Gastroesophageal sphincter (tissue), 4 donors: Measurements from ENCODE around the gene BEND7. TPM values are rescaled to one million over a fixed set of nuclear protein-coding genes. Genes with fewer than 3 reads are reported as not detected.

Experiments used
- ATAC-seq: fragments of 150-250 bp; one replicate; pipeline ENCODE4 v1.9.1; 2016; ENCODE audit warnings: mild to moderate bottlenecking, moderate library complexity
- H3K27ac ChIP-seq, 4 donors: fragments of 200-600 bp; sonication (generic) in 3 of 4; 1 replicate in 3 of 4; 2 replicates in 1 of 4; pipeline ENCODE4 v1.5.1; 2016 to 2019
- H3K27me3 ChIP-seq: fragments of 200-600 bp; sonication (generic); one replicate; pipeline ENCODE4 v1.5.1; 2019
- H3K36me3 ChIP-seq, 2 donors: fragments of 200-600 bp; sonication (generic); one replicate each; pipeline ENCODE4 v1.5.1; 2019; ENCODE audit warnings: control low read depth in 1 of 2
- H3K4me1 ChIP-seq, 3 donors: fragments of 200-600 bp; sonication (generic); 1 replicate in 2 of 3; 2 replicates in 1 of 3; pipeline ENCODE4 v1.5.1; 2016 to 2019; ENCODE audit warnings: control low read depth in 2 of 3
- H3K4me3 ChIP-seq, 2 donors: fragments of 200-600 bp; sonication (generic); one replicate each; pipeline ENCODE4 v1.5.1; 2019; ENCODE audit warnings: mild to moderate bottlenecking in 1 of 2, moderate library complexity in 1 of 2
- H3K9me3 ChIP-seq, 3 donors: fragments of 200-600 bp; sonication (generic); one replicate each; pipeline ENCODE4 v1.5.1; 2017 to 2019; ENCODE audit warnings: control low read depth in 2 of 3
- CTCF ChIP-seq, 4 experiments: fragments of 200-600 bp in 2 of 4; fragments of 450-650 bp in 2 of 4; sonication (generic) in 1 of 4; IDR thresholded peaks; one replicate each; pipeline ENCODE4 v1.5.1; 2017 to 2019; ENCODE audit warnings: antibody characterized with exemption in 4 of 4, mild to moderate bottlenecking in 2 of 4, moderate library complexity in 2 of 4
- EP300 ChIP-seq: sonication (generic); formaldehyde crosslinking; IDR thresholded peaks from one replicate; pipeline ENCODE4 v1.6.1; 2017; ENCODE audit warnings: antibody characterized with exemption, mild to moderate bottlenecking
- POLR2A ChIP-seq, 2 donors: fragments of 450-650 bp; IDR thresholded peaks; one replicate each; pipeline ENCODE4 v1.6.1; 2017; ENCODE audit warnings: antibody characterized with exemption in 2 of 2, mild to moderate bottlenecking in 2 of 2, moderate library complexity in 1 of 2
- POLR2AphosphoS5 ChIP-seq: sonication (generic); formaldehyde crosslinking; IDR thresholded peaks from one replicate; pipeline ENCODE4 v1.6.1; 2017; ENCODE audit warnings: antibody characterized with exemption
- WGBS, 2 donors: methylation state at CpG; one replicate each; pipeline ENCODE4 v1.1.5; 2018; ENCODE audit warnings: low coverage in 1 of 2; 5-methylcytosine and 5-hydroxymethylcytosine counted together
- total RNA-seq, 4 donors: library from RNA; depleted of rRNA; stranded (reverse); fragments of >200 nt; gene quantifications; one replicate each; pipeline ENCODE4 v1.1.0, GENCODE V29; 2016

BEND7 gene
- total RNA-seq, 4 donors from 2014 or later: 18.4 to 25.9 (median 22.5) TPM

- peaks cover 0 to 77% of the 10 kb centered on the region in 2 donors for H3K36me3 ChIP-seq
- no peak overlapping the region for H3K4me3 ChIP-seq
- WGBS, 2 donors: 81 to 84% methylated on average over 4 of the region's 4 CpGs
- no peak for TF ChIP-seq POLR2AphosphoS5
- TF ChIP-seq CTCF (IDR thresholded peaks at IDR 0.05): no peak
- TF ChIP-seq EP300: no peak
- TF ChIP-seq POLR2A (IDR thresholded peaks at IDR 0.05): no peak
- H3K4me1 ChIP-seq: peaks cover 0 to 11% (median 0%) of the 10 kb centered on the region in 3 donors
- H3K27me3 ChIP-seq: no peaks in the 10 kb centered on the region
- no peaks in the 10 kb centered on the region for H3K9me3 ChIP-seq
- peak overlapping the region in 1 of 4 donors; percentile 27 for H3K27ac ChIP-seq
- ATAC-seq: peak; percentile 61
Observed at GRCh38 chr10:13450069-13450468, 78.7 kb downstream of the BEND7 start.

GRCh38 chr10:13449296-13449695 lies 79.5 kb downstream of the BEND7 start:
- no peak for TF ChIP-seq EP300
- TF ChIP-seq POLR2AphosphoS5: no peak
- TF ChIP-seq POLR2A (IDR thresholded peaks at IDR 0.05): no peak
- TF ChIP-seq CTCF (IDR thresholded peaks at IDR 0.05): no peak
- no peaks in the 10 kb centered on the region for H3K27me3 ChIP-seq
- no peak for ATAC-seq
- H3K9me3 ChIP-seq: no peaks in the 10 kb centered on the region
- no peak overlapping the region for H3K27ac ChIP-seq
- no peak overlapping the region for H3K4me3 ChIP-seq
- 61 to 63% methylated on average over 7 of the region's 7 CpGs for WGBS, 2 donors
- H3K4me1 ChIP-seq: peaks cover 0 to 11% (median 0%) of the 10 kb centered on the region in 3 donors
- H3K36me3 ChIP-seq: peaks cover 0 to 78% of the 10 kb centered on the region in 2 donors

- no peak for ATAC-seq
- 89 to 100% methylated on average over 3 to 4 of the region's 8 CpGs for WGBS, 2 donors
- Histone ChIP-seq H3K27me3 (no peaks in the 10 kb centered on the region), H3K4me1 (peaks cover 0 to 11% (median 0%) of the 10 kb centered on the region in 3 donors), H3K4me3 (no peak overlapping the region), H3K27ac (no peak overlapping the region), H3K36me3 (peaks cover 0 to 81% of the 10 kb centered on the region in 2 donors), H3K9me3 (no peaks in the 10 kb centered on the region)
- TF ChIP-seq CTCF (IDR thresholded peaks at IDR 0.05) (no peak), POLR2A (IDR thresholded peaks at IDR 0.05) (no peak), EP300 (no peak)
Observed at GRCh38 chr10:13448216-13448615, 80.6 kb downstream of the BEND7 start.

GRCh38 chr10:13445656-13446400 lies 83.0 kb downstream of the BEND7 start:
- peaks cover 0 to 12% (median 0%) of the 10 kb centered on the region in 3 donors for H3K4me1 ChIP-seq
- H3K9me3 ChIP-seq: no peaks in the 10 kb centered on the region
- WGBS, 2 donors: 85 to 91% methylated on average over 4 to 7 of the region's 8 CpGs
- no peak for ATAC-seq
- H3K27me3 ChIP-seq: peaks cover 8% of the 10 kb centered on the region
- no peak overlapping the region for H3K27ac ChIP-seq
- TF ChIP-seq POLR2A (IDR thresholded peaks at IDR 0.05): no peak
- no peak for TF ChIP-seq EP300
- TF ChIP-seq CTCF (IDR thresholded peaks at IDR 0.05): no peak
- TF ChIP-seq POLR2AphosphoS5: no peak
- peaks cover 0 to 74% of the 10 kb centered on the region in 2 donors for H3K36me3 ChIP-seq
- no peak overlapping the region for H3K4me3 ChIP-seq

- no peaks in the 10 kb centered on the region for H3K9me3 ChIP-seq
- ATAC-seq: no peak
- H3K36me3 ChIP-seq: peaks cover 0 to 44% of the 10 kb centered on the region in 2 donors
- 81 to 90% methylated on average over 2 to 7 of the region's 7 CpGs for WGBS, 2 donors
- H3K27ac ChIP-seq: no peak overlapping the region
- peaks cover 0 to 15% (median 8%) of the 10 kb centered on the region in 3 donors for H3K4me1 ChIP-seq
- H3K4me3 ChIP-seq: no peak overlapping the region
- peaks cover 27% of the 10 kb centered on the region for H3K27me3 ChIP-seq
- TF ChIP-seq POLR2AphosphoS5 (no peak), POLR2A (IDR thresholded peaks at IDR 0.05) (no peak), CTCF (IDR thresholded peaks at IDR 0.05) (no peak), EP300 (no peak)
Observed at GRCh38 chr10:13441476-13441875, 87.3 kb downstream of the BEND7 start.
